ENCODE data around the gene NIN. TPM values are rescaled to one million over a fixed set of nuclear protein-coding genes. Genes with fewer than 3 reads are reported as not detected.

Gene NIN
- polyA plus RNA-seq, 4 donors, result 1.9 to 4.7 (median 3.8) TPM

DNA sequence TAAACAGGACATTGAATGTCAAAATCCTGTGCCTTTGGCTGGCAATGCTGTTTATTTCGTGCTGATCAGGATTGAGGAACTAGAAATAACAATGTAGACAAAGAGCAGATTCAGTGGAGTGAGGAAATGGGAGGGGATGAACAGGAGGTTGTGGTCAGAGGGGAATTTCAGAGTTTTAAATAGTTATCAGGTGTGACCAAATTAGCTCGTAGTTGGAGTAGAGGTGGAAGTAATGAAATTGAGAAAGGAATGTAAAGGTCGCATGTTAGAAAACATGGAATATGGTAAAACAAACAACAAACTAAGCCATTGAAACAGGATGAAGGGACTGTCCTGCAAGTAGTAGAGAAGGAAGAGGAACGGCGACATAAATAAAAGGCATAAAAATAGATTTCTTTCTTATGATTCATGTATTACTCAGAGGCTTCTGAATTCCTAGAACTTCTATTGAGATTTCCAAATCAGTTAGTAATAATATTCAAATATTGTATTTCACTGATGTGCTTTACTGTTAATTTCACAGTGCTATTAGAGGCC lies 153.4 kb downstream of the NIN start:
- DNase-seq (no peak), FAIRE-seq (no peak)
- Histone ChIP-seq H3K27me3 (ENCODE audit: control insufficient read depth in 3 of 3, insufficient read depth in 3 of 3, low read length in 3 of 3) (no peaks in the 10 kb centered on the region), H3K4me3 (ENCODE audit: low read depth in 1 of 3, low read length in 3 of 3) (no peak overlapping the region), H3K36me3 (ENCODE audit: control insufficient read depth in 3 of 3, insufficient read depth in 2 of 3, low read depth in 1 of 3, low read length in 3 of 3) (no peaks in the 10 kb centered on the region), H3K4me1 (ENCODE audit: control insufficient read depth in 3 of 3, insufficient read depth in 2 of 3, low read depth in 1 of 3, low read length in 2 of 3) (no peaks in the 10 kb centered on the region), H3K9me3 (ENCODE audit: control insufficient read depth in 2 of 2, insufficient read depth in 1 of 2, low read depth in 1 of 2, low read length in 1 of 2) (no peaks in the 10 kb centered on the region), H3K27ac (ENCODE audit: low read depth in 1 of 3, low read length in 2 of 3) (no peak overlapping the region)
- WGBS, 3 donors, result 44 to 60% (median 58%) methylated on average over 5 of the region's 5 CpGs

DNA sequence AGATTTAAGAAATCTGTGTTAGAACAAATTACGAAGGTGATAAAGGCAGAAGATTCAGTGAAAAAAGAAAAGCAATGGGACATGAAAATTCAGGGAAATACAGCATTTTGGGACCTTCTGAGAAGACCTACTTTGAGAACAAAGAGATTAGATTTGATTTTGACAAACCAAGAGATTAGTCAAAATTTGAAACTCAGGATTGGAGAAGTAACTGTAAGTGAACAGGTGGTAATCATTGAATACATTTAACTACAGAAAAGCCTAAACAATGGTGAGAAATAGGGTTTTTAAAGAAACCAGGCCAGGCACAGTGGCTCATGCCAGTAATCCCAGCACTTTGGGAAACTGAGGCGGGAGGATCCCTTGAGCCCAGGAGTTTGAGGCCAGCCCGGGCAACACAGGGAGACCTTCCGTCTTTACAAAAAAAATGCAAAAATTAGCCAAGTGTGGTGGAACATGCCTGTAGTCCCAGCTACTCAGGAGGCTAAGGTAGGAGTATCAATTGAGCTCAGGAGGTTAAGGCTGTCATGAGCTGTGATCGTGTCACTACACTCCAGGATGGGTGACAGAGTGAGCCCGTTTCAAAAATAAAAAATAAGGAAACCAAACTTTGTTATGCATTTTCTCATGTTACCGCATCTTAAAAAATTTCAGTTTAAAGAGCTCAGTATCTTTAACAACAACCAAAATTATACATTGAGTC lies 154.0 kb downstream of the NIN start:
- FAIRE-seq (no peak), DNase-seq (no peak)
- no peaks in the 10 kb centered on the region for H3K9me3 ChIP-seq (ENCODE audit: control insufficient read depth in 2 of 2, insufficient read depth in 1 of 2, low read depth in 1 of 2, low read length in 1 of 2)
- WGBS, 3 donors, result 82 to 92% (median 89%) methylated on average over 7 of the region's 7 CpGs
- no peaks in the 10 kb centered on the region for H3K36me3 ChIP-seq (ENCODE audit: control insufficient read depth in 3 of 3, insufficient read depth in 2 of 3, low read depth in 1 of 3, low read length in 3 of 3)
- H3K4me1 ChIP-seq (ENCODE audit: control insufficient read depth in 3 of 3, insufficient read depth in 2 of 3, low read depth in 1 of 3, low read length in 2 of 3), result no peaks in the 10 kb centered on the region
- no peak overlapping the region for H3K4me3 ChIP-seq (ENCODE audit: low read depth in 1 of 3, low read length in 3 of 3)
- no peaks in the 10 kb centered on the region for H3K27me3 ChIP-seq (ENCODE audit: control insufficient read depth in 3 of 3, insufficient read depth in 3 of 3, low read length in 3 of 3)
- H3K27ac ChIP-seq (ENCODE audit: low read depth in 1 of 3, low read length in 2 of 3), result no peak overlapping the region

DNA sequence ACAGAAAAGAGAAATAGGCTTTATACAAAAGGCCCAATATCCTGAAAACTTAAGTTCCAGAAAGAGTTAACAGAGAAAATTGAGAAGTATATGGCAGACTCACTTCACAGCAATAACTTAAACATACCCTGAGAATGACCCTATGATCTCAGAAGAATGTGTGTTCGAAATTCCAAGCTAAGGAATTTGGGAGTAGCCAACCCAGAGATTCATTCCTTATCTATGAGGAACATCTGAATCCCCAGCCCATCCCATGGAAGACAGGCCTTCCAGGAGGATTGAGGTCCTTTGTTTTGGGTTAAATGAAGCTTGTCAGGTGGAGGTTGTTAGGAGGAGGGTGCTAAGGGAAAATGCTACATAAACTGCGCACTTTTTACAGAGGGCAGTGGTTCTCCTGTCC lies 155.4 kb downstream of the NIN start:
- Histone ChIP-seq H3K4me1 (ENCODE audit: control insufficient read depth in 3 of 3, insufficient read depth in 2 of 3, low read depth in 1 of 3, low read length in 2 of 3) (no peaks in the 10 kb centered on the region), H3K36me3 (ENCODE audit: control insufficient read depth in 3 of 3, insufficient read depth in 2 of 3, low read depth in 1 of 3, low read length in 3 of 3) (no peaks in the 10 kb centered on the region), H3K9me3 (ENCODE audit: control insufficient read depth in 2 of 2, insufficient read depth in 1 of 2, low read depth in 1 of 2, low read length in 1 of 2) (no peaks in the 10 kb centered on the region), H3K27me3 (ENCODE audit: control insufficient read depth in 3 of 3, insufficient read depth in 3 of 3, low read length in 3 of 3) (no peaks in the 10 kb centered on the region), H3K27ac (ENCODE audit: low read depth in 1 of 3, low read length in 2 of 3) (no peak overlapping the region), H3K4me3 (ENCODE audit: low read depth in 1 of 3, low read length in 3 of 3) (no peak overlapping the region)
- no peak for FAIRE-seq
- DNase-seq, result no peak
- 80 to 89% (median 88%) methylated on average over 2 of the region's 2 CpGs for WGBS, 3 donors

DNA sequence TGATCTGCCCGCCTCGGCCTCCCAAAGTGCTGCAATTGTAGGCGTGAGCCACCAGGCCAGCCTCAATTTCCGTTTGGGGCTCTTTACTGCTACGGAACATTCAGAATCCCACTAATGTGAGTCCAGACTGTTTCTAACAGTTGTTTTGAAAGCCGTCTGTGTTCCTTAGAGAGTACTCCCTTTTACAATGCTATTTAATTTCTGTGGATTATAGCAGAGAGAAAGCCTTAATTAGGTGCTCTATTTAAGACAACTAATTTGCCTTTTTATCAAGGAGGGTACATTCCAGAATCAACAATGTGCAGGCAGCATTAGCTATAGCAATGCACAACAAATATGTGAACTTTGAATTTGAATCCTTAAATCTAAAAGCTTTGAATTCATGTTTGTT lies 160.1 kb downstream of the NIN start:
- Histone ChIP-seq H3K36me3 (ENCODE audit: control insufficient read depth in 3 of 3, insufficient read depth in 2 of 3, low read depth in 1 of 3, low read length in 3 of 3) (no peaks in the 10 kb centered on the region), H3K9me3 (ENCODE audit: control insufficient read depth in 2 of 2, insufficient read depth in 1 of 2, low read depth in 1 of 2, low read length in 1 of 2) (no peaks in the 10 kb centered on the region), H3K4me1 (ENCODE audit: control insufficient read depth in 3 of 3, insufficient read depth in 2 of 3, low read depth in 1 of 3, low read length in 2 of 3) (peaks cover 0 to 2% (median 0%) of the 10 kb centered on the region in 3 donors), H3K4me3 (ENCODE audit: low read depth in 1 of 3, low read length in 3 of 3) (no peak overlapping the region), H3K27me3 (ENCODE audit: control insufficient read depth in 3 of 3, insufficient read depth in 3 of 3, low read length in 3 of 3) (no peaks in the 10 kb centered on the region), H3K27ac (ENCODE audit: low read depth in 1 of 3, low read length in 2 of 3) (no peak overlapping the region)
- DNase-seq (no peak), FAIRE-seq (no peak)
- 91 to 95% (median 92%) methylated on average over 6 of the region's 6 CpGs for WGBS, 3 donors

DNA sequence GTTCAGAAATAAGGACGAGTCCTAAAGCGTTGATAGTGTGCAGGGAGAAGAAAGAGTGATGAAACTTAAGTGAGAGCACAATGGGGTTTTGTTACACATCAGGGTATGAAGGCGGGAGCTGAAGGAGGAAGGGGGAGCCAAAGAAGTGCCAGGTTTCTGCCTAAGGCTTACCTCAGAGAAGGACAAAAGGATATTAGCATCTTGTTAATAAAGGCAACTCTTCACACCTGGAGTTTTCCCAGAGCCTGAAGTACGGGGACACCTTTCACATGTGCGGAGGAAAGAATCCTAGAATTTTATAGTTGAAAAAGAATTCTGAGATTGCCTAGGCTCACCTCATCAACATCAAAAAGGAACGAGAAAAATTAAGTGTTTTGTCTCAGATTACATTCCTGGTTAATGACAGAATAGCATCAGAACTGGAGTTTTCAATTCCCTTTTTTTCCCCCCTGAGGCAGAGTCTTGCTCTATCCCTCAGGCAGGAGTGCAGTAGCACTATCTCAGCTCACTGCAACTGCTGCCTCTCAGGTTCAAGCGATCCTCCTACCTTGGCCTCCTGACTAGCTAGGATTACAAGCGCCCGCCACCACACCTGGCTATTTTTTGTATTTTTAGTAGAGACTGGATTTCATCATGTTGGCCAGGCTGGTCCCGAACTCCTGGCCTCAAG lies 160.6 kb downstream of the NIN start:
- 89 to 94% (median 90%) methylated on average over 10 of the region's 10 CpGs for WGBS, 3 donors
- Histone ChIP-seq H3K27me3 (ENCODE audit: control insufficient read depth in 3 of 3, insufficient read depth in 3 of 3, low read length in 3 of 3) (no peaks in the 10 kb centered on the region), H3K27ac (ENCODE audit: low read depth in 1 of 3, low read length in 2 of 3) (no peak overlapping the region), H3K4me1 (ENCODE audit: control insufficient read depth in 3 of 3, insufficient read depth in 2 of 3, low read depth in 1 of 3, low read length in 2 of 3) (peaks cover 0 to 2% (median 0%) of the 10 kb centered on the region in 3 donors), H3K36me3 (ENCODE audit: control insufficient read depth in 3 of 3, insufficient read depth in 2 of 3, low read depth in 1 of 3, low read length in 3 of 3) (no peaks in the 10 kb centered on the region), H3K9me3 (ENCODE audit: control insufficient read depth in 2 of 2, insufficient read depth in 1 of 2, low read depth in 1 of 2, low read length in 1 of 2) (no peaks in the 10 kb centered on the region), H3K4me3 (ENCODE audit: low read depth in 1 of 3, low read length in 3 of 3) (no peak overlapping the region)
- DNase-seq (no peak), FAIRE-seq (no peak)

Other genes starting within 250 kb of the NIN start
- gene SAV1, start 162.9 kb downstream of the NIN start, polyA plus RNA-seq, result 10 to 100 TPM; 15.0 to 17.6 (median 15.3) TPM
- gene ABHD12B, start 40.9 kb upstream of the NIN start, polyA plus RNA-seq, result under 1 TPM in 2 of 4 donors, not detected in 2; 0.07 to 0.09 TPM
- 1 to 10 TPM in 3 of 4 donors, under 1 TPM in 1; 0.89 to 8.7 (median 5.4) TPM for gene PYGL, start 113.3 kb upstream of the NIN start, polyA plus RNA-seq